ENCODE measurements around the gene CAP2. TPM values are rescaled to one million over a fixed set of nuclear protein-coding genes. Genes with fewer than 3 reads are reported as not detected.

CAP2 gene
- total RNA-seq, 4 donors from 2014 or later: 208 to 439 (median 295) TPM

DNA sequence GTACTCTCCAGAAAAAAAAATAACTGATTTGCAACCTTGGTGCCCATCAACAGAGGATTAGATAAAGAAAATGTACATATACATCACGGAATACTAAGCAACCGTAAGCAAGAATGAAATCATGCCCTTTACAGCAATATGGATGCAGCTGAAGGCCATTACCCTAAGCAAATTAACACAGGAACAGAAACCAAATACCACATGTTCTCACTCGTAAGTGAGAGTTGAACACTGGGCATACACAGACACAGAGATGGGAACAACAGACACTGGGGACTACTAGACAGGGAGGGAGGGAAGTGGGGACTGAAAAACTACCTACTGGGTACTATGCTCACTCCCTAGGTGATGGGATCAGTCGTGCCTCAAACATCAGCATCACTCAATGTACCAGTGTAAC, 32.8 kb upstream of the CAP2 start:
- H3K4me1 ChIP-seq: no peaks in the 10 kb centered on the region
- no peak for ATAC-seq
- no peak overlapping the region for H3K27ac ChIP-seq
- in situ Hi-C loops (cut with MboI; ENCODE audit: low sequenced_read_pairs in 4 of 4) (loop anchor here in 2 of 4 donors (25.0 kb wide), 1 partner anchor 198 kb away; no protein-coding TSS in a partner anchor), intact Hi-C loops (cut with DNase I; ENCODE audit: low total_unique reads) (no loop called here)
- no peak overlapping the region for H3K4me3 ChIP-seq
- no peak for TF ChIP-seq POLR2A (IDR thresholded peaks at IDR 0.05)
- no peak for TF ChIP-seq CTCF (IDR thresholded peaks at IDR 0.05 in 4 of 5, conservative IDR thresholded peaks at IDR 0.05 in 1 of 5)
- no peak for DNase-seq
- no peaks in the 10 kb centered on the region for H3K36me3 ChIP-seq
- no peaks in the 10 kb centered on the region for H3K9me3 ChIP-seq
- no peaks in the 10 kb centered on the region for H3K27me3 ChIP-seq

- H3K27ac ChIP-seq: no peak overlapping the region
- TF ChIP-seq POLR2A (IDR thresholded peaks at IDR 0.05) (no peak), CTCF (IDR thresholded peaks at IDR 0.05 in 4 of 5, conservative IDR thresholded peaks at IDR 0.05 in 1 of 5) (no peak)
- ATAC-seq (no peak), DNase-seq (no peak)
- intact Hi-C loops (cut with DNase I; ENCODE audit: low total_unique reads) (no loop called here), in situ Hi-C loops (cut with MboI; ENCODE audit: low sequenced_read_pairs in 4 of 4) (loop anchor here in 2 of 4 donors (25.0 kb wide), 1 partner anchor 199 kb away; no protein-coding TSS in a partner anchor)
- no peak overlapping the region for H3K4me3 ChIP-seq
- no peaks in the 10 kb centered on the region for H3K27me3 ChIP-seq
- H3K9me3 ChIP-seq: no peaks in the 10 kb centered on the region
- no peaks in the 10 kb centered on the region for H3K4me1 ChIP-seq
- no peaks in the 10 kb centered on the region for H3K36me3 ChIP-seq
These were observed 32.4 kb upstream of the CAP2 start for GRCh38 chr6:17361013-17361412.

GRCh38 chr6:17365961-17366360, 27.4 kb upstream of the CAP2 start:
- no peaks in the 10 kb centered on the region for H3K36me3 ChIP-seq
- H3K4me3 ChIP-seq: no peak overlapping the region
- no peak for ATAC-seq
- H3K27me3 ChIP-seq: no peaks in the 10 kb centered on the region
- intact Hi-C loops (cut with DNase I; ENCODE audit: low total_unique reads): no loop called here
- DNase-seq: no peak
- in situ Hi-C loops (cut with MboI; ENCODE audit: low sequenced_read_pairs in 4 of 4): loop anchor here in 2 of 4 donors (25.0 kb wide), 1 partner anchor 204 kb away; no protein-coding TSS in a partner anchor
- TF ChIP-seq CTCF (IDR thresholded peaks at IDR 0.05 in 4 of 5, conservative IDR thresholded peaks at IDR 0.05 in 1 of 5): no peak
- no peak for TF ChIP-seq POLR2A (IDR thresholded peaks at IDR 0.05)
- H3K27ac ChIP-seq: no peak overlapping the region
- H3K4me1 ChIP-seq: peaks cover 0 to 5% of the 10 kb centered on the region in 2 donors
- H3K9me3 ChIP-seq: peaks cover 0 to 5% (median 0%) of the 10 kb centered on the region in 3 donors

- Histone ChIP-seq H3K9me3 (peaks cover 0 to 5% (median 0%) of the 10 kb centered on the region in 3 donors), H3K4me1 (peaks cover 0 to 5% of the 10 kb centered on the region in 2 donors), H3K4me3 (no peak overlapping the region), H3K27me3 (no peaks in the 10 kb centered on the region), H3K27ac (no peak overlapping the region), H3K36me3 (no peaks in the 10 kb centered on the region)
- no peak for ATAC-seq
- intact Hi-C loops (cut with DNase I; ENCODE audit: low total_unique reads): no loop called here
- DNase-seq: no peak
- in situ Hi-C loops (cut with MboI; ENCODE audit: low sequenced_read_pairs in 4 of 4): loop anchor here in 2 of 4 donors (25.0 kb wide), 1 partner anchor 206 kb away; no protein-coding TSS in a partner anchor
- no peak for TF ChIP-seq CTCF (IDR thresholded peaks at IDR 0.05 in 4 of 5, conservative IDR thresholded peaks at IDR 0.05 in 1 of 5)
- TF ChIP-seq POLR2A (IDR thresholded peaks at IDR 0.05): no peak
These were observed 25.5 kb upstream of the CAP2 start for GRCh38 chr6:17367868-17368267.

Measured in gastrocnemius medialis (tissue), 4 donors.